ENCODE data around the gene MRPS18A. TPM values are rescaled to one million over a fixed set of nuclear protein-coding genes. Genes with fewer than 3 reads are reported as not detected.

Gene MRPS18A
- total and polyA plus RNA-seq, 2 of the 13 experiments (the other 11 are each of a cell fraction or from before 2014, with no cell fraction given) = 87.8 to 89.1 TPM

DNA sequence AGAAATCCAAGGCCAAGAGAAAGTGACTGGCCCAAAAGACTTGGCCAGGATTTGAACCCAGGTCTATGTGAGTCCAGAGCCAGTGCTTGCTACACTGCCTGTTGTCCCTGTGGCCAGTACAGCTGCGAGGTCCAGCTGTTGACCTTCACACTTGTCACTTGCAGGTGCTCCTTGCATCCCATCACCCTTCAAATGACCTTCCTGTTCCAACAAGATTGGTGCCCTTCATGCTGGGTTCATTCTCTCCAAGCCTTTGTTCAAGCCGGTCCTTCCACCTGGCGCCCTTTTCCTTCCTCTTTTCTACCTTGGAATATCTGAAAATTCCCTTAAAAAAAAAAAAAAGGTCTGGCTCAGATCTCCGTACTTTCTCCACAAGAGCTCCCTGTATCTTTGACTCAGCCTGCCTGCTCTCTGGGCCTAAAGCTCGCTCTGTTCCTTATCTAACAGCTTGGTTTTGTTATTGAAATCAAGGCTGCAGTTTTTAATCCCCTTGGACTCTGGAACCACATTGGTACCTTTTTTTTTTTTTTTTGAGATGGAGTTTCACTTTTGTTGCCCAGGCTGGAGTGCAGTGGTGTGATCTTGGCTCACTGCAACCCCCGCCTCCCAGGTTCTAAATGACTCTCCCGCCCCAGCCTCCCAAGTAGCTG, 22.2 kb upstream of the MRPS18A start (continued):
- TF ChIP-seq POLR2AphosphoS2 (IDR thresholded peaks at IDR 0.05; ENCODE audit: low read depth, low read length) = no peak
- peak; percentile 24; the same call in 1 of the 2 replicates for TF ChIP-seq HNF4A (CRISPR knock-in tag; IDR thresholded peaks at IDR 0.05)
- TF ChIP-seq, protein P1, sequence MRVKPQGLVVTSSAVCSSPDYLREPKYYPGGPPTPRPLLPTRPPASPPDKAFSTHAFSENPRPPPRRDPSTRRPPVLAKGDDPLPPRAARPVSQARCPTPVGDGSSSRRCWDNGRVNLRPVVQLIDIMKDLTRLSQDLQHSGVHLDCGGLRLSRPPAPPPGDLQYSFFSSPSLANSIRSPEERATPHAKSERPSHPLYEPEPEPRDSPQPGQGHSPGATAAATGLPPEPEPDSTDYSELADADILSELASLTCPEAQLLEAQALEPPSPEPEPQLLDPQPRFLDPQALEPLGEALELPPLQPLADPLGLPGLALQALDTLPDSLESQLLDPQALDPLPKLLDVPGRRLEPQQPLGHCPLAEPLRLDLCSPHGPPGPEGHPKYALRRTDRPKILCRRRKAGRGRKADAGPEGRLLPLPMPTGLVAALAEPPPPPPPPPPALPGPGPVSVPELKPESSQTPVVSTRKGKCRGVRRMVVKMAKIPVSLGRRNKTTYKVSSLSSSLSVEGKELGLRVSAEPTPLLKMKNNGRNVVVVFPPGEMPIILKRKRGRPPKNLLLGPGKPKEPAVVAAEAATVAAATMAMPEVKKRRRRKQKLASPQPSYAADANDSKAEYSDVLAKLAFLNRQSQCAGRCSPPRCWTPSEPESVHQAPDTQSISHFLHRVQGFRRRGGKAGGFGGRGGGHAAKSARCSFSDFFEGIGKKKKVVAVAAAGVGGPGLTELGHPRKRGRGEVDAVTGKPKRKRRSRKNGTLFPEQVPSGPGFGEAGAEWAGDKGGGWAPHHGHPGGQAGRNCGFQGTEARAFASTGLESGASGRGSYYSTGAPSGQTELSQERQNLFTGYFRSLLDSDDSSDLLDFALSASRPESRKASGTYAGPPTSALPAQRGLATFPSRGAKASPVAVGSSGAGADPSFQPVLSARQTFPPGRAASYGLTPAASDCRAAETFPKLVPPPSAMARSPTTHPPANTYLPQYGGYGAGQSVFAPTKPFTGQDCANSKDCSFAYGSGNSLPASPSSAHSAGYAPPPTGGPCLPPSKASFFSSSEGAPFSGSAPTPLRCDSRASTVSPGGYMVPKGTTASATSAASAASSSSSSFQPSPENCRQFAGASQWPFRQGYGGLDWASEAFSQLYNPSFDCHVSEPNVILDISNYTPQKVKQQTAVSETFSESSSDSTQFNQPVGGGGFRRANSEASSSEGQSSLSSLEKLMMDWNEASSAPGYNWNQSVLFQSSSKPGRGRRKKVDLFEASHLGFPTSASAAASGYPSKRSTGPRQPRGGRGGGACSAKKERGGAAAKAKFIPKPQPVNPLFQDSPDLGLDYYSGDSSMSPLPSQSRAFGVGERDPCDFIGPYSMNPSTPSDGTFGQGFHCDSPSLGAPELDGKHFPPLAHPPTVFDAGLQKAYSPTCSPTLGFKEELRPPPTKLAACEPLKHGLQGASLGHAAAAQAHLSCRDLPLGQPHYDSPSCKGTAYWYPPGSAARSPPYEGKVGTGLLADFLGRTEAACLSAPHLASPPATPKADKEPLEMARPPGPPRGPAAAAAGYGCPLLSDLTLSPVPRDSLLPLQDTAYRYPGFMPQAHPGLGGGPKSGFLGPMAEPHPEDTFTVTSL (CRISPR knock-in tag; IDR thresholded peaks at IDR 0.05; ENCODE audit: borderline replicate concordance) = no peak
- TF ChIP-seq RARA (CRISPR knock-in tag; IDR thresholded peaks at IDR 0.05) = peak; percentile 6; the same call in 1 of the 2 replicates
- TF ChIP-seq SATB2 (CRISPR knock-in tag; IDR thresholded peaks at IDR 0.05) = no peak
- no peak for TF ChIP-seq ZSCAN21 (CRISPR knock-in tag; IDR thresholded peaks at IDR 0.05; ENCODE audit: borderline replicate concordance)
- no peak for TF ChIP-seq EEA1 (CRISPR knock-in tag; IDR thresholded peaks at IDR 0.05; ENCODE audit: borderline replicate concordance)
- TF ChIP-seq ZMYM3 (CRISPR knock-in tag; IDR thresholded peaks at IDR 0.05) = peak; percentile 40; the same call in 1 of the 2 replicates
- TF ChIP-seq ZNF350 (CRISPR knock-in tag; IDR thresholded peaks at IDR 0.05; ENCODE audit: borderline replicate concordance, low read depth) = no peak
- peak; percentile 94 for TF ChIP-seq ESRRA (CRISPR knock-in tag; IDR thresholded peaks at IDR 0.05; ENCODE audit: low read depth)
- TF ChIP-seq DNMT3B (CRISPR knock-in tag; conservative IDR thresholded peaks at IDR 0.05) = no peak
- no peak for TF ChIP-seq XBP1 (CRISPR knock-in tag; IDR thresholded peaks at IDR 0.05)
- TF ChIP-seq, protein P2, sequence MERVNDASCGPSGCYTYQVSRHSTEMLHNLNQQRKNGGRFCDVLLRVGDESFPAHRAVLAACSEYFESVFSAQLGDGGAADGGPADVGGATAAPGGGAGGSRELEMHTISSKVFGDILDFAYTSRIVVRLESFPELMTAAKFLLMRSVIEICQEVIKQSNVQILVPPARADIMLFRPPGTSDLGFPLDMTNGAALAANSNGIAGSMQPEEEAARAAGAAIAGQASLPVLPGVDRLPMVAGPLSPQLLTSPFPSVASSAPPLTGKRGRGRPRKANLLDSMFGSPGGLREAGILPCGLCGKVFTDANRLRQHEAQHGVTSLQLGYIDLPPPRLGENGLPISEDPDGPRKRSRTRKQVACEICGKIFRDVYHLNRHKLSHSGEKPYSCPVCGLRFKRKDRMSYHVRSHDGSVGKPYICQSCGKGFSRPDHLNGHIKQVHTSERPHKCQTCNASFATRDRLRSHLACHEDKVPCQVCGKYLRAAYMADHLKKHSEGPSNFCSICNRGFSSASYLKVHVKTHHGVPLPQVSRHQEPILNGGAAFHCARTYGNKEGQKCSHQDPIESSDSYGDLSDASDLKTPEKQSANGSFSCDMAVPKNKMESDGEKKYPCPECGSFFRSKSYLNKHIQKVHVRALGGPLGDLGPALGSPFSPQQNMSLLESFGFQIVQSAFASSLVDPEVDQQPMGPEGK (CRISPR knock-in tag; IDR thresholded peaks at IDR 0.05) = no peak
- TF ChIP-seq ZNF510 (CRISPR knock-in tag; IDR thresholded peaks at IDR 0.05; ENCODE audit: low read depth) = no peak
- TF ChIP-seq SMARCE1 (IDR thresholded peaks at IDR 0.05; ENCODE audit: borderline replicate concordance) = no peak
- TF ChIP-seq, protein P3, sequence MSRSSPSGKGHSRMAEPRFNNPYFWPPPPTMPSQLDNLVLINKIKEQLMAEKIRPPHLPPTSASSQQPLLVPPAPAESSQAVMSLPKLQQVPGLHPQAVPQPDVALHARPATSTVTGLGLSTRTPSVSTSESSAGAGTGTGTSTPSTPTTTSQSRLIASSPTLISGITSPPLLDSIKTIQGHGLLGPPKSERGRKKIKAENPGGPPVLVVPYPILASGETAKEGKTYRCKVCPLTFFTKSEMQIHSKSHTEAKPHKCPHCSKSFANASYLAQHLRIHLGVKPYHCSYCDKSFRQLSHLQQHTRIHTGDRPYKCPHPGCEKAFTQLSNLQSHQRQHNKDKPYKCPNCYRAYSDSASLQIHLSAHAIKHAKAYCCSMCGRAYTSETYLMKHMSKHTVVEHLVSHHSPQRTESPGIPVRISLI (CRISPR knock-in tag; IDR thresholded peaks at IDR 0.05; ENCODE audit: borderline replicate concordance) = peak; percentile 71; the same call in 1 of the 2 replicates
- no peak for TF ChIP-seq ZNF251 (CRISPR knock-in tag; IDR thresholded peaks at IDR 0.05)
- no peak for TF ChIP-seq STAG1 (CRISPR knock-in tag; IDR thresholded peaks at IDR 0.05)
- TF ChIP-seq SP1 (IDR thresholded peaks at IDR 0.05) = no peak
- TF ChIP-seq SP1 (CRISPR knock-in tag; IDR thresholded peaks at IDR 0.05) = no peak
- TF ChIP-seq KMT2B (CRISPR knock-in tag; IDR thresholded peaks at IDR 0.05) = no peak
- TF ChIP-seq CHD4 (IDR thresholded peaks at IDR 0.05; ENCODE audit: borderline replicate concordance, low read length) = no peak
- no peak for TF ChIP-seq ZNF777 (CRISPR knock-in tag; IDR thresholded peaks at IDR 0.05)
- TF ChIP-seq ATM (IDR thresholded peaks at IDR 0.05; ENCODE audit: borderline replicate concordance) = no peak

Data from HepG2 (cell line).